Umbilical cord (tissue), 2 donors: Measurements from ENCODE around the gene SMPD3. TPM values are rescaled to one million over a fixed set of nuclear protein-coding genes. Genes with fewer than 3 reads are reported as not detected.

Source experiments
- DNase-seq: peaks from one replicate; pipeline ENCODE4 v3.0.0-alpha.2; 2015; ENCODE audit warnings: low spot score
- total RNA-seq: library from RNA; depleted of rRNA; stranded (reverse); fragments of >200 nt; gene quantifications from one replicate; pipeline ENCODE4 v1.2.3, GENCODE V29; 2014; ENCODE audit warnings: low replicate concordance; ENCODE audit not compliant: insufficient read depth

Gene SMPD3
- total RNA-seq, 1 donor from 2014 or later, result 0.48 TPM

- DNase-seq, result no peak
Measured at GRCh38 chr16:68404736-68405345, 43.5 kb downstream of the SMPD3 start.

GRCh38 chr16:68403704-68404103 is 44.6 kb downstream of the SMPD3 start:
- DNase-seq, result no peak

- DNase-seq, result no peak
Measured at GRCh38 chr16:68403177-68403576, 45.1 kb downstream of the SMPD3 start.

GRCh38 chr16:68402748-68403040 is 45.6 kb downstream of the SMPD3 start:
- DNase-seq, result no peak

GRCh38 chr16:68401871-68402747 is 46.2 kb downstream of the SMPD3 start:
- no peak for DNase-seq

GRCh38 chr16:68400924-68401460 is 47.3 kb downstream of the SMPD3 start:
- DNase-seq, result no peak

- no peak for DNase-seq
Measured at GRCh38 chr16:68400083-68400923, 48.0 kb downstream of the SMPD3 start.

- DNase-seq, result no peak
Measured at GRCh38 chr16:68399456-68399855, 48.9 kb downstream of the SMPD3 start.

GRCh38 chr16:68397710-68398201 is 50.6 kb downstream of the SMPD3 start:
- DNase-seq, result no peak

GRCh38 chr16:68396481-68396880 is 51.8 kb downstream of the SMPD3 start:
- no peak for DNase-seq

- DNase-seq, result no peak
Measured at GRCh38 chr16:68395815-68396214, 52.5 kb downstream of the SMPD3 start.

- DNase-seq, result no peak
Measured at GRCh38 chr16:68395167-68395786, 53.0 kb downstream of the SMPD3 start.

- no peak for DNase-seq
Measured at GRCh38 chr16:68393333-68393732, 55.0 kb downstream of the SMPD3 start.

- no peak for DNase-seq
Measured at GRCh38 chr16:68389750-68390371, 58.4 kb downstream of the SMPD3 start.

GRCh38 chr16:68389006-68389405 is 59.3 kb downstream of the SMPD3 start:
- no peak for DNase-seq

- DNase-seq, result no peak
Measured at GRCh38 chr16:68388124-68388523, 60.2 kb downstream of the SMPD3 start.

GRCh38 chr16:68387301-68387700 is 61.0 kb downstream of the SMPD3 start:
- DNase-seq, result no peak

- no peak for DNase-seq
Measured at GRCh38 chr16:68386628-68387027, 61.7 kb downstream of the SMPD3 start.

GRCh38 chr16:68385371-68385770 is 62.9 kb downstream of the SMPD3 start:
- DNase-seq, result no peak

GRCh38 chr16:68384288-68385161 is 63.8 kb downstream of the SMPD3 start:
- DNase-seq, result no peak
